ENCODE data around the gene RARS2.

Gene RARS2

DNA sequence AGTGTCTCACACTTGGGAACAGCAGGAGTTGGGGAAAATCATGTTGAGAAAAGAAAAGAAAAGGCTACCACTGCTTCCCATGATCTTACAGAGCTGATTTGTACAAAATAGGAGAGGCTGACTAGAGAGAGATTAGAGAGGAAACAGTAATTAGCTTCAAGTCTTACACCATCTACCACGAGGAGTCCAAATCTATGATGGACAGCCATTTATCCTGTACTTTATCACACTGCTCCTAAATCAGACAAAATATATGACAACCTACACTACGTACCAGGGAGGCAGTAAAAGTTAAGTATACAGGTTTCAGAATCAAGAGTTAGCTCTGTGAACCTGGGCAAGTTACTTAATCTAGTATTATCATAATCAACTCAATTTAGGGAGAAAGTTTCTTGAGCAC, 38.0 kb downstream of the RARS2 start:
- Mint-ChIP-seq H3K4me3 (no peak overlapping the region), H3K27ac (peak overlapping the region; percentile 9), H3K36me3 (peaks cover 13 to 35% of the 10 kb centered on the region in 2 donors), H3K4me1 (no peaks in the 10 kb centered on the region), H3K9me3 (no peaks in the 10 kb centered on the region), H3K27me3 (no peaks in the 10 kb centered on the region)
- DNase-seq (no peak), ATAC-seq (replicated peaks) (no peak)

DNA sequence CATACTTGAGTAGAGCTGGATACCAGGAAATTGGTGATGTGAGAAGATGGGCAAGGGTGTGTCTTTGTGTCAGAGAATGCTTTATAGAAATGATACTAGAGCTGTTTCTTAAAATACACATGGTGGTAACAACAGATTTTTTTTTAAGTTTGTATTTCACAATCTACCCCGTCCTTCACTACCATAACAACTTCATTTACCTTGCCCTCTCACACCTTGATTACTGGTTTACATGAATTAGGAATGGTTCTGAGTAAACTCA, 45.4 kb downstream of the RARS2 start:
- Mint-ChIP-seq H3K9me3 (peaks cover under 1 to 2% of the 10 kb centered on the region in 2 donors), H3K27ac (no peak overlapping the region), H3K4me1 (peaks cover 0 to 4% of the 10 kb centered on the region in 2 donors), H3K27me3 (no peaks in the 10 kb centered on the region), H3K4me3 (no peak overlapping the region), H3K36me3 (peaks cover 35 to 40% of the 10 kb centered on the region in 2 donors)
- no peak for ATAC-seq (replicated peaks)
- no peak for DNase-seq

DNA sequence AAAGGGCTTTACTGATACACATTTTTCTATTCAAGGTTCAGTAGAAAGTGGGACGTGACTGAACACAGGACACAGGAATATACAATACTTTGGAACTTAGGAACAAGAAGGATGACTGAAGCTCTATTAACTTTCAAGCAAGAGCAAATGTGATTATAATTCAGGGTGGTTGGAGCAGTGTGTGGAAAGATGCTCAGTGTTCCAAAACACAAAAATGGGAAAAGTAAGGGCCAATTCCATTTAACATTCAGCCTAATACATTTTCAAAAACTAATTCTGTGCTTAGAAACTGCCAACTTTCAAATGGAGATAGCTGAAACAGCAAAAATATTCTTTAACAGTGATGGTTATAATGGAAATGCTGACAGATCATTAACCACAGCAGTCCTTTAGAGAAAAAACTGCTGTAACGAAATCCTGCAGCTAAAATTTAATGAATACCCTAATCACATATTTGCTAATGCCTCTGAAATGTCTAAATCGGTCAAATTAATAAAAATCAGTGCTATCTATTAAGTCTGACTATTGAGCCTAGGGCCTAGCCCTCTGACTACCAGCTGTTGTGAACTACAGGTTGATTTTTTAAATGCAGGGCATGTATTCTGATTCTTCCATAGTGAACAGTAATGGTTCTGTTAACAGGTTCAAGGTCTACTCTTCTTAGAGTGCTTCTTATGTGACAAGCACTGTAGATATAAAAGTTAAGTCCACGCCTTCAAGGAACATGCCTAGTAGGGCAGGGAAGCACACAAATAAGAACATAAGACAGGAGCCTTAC, 45.9 kb downstream of the RARS2 start:
- Mint-ChIP-seq H3K27me3 (no peaks in the 10 kb centered on the region), H3K4me3 (no peak overlapping the region), H3K36me3 (peaks cover 39 to 44% of the 10 kb centered on the region in 2 donors), H3K4me1 (peaks cover 0 to 4% of the 10 kb centered on the region in 2 donors), H3K27ac (no peak overlapping the region), H3K9me3 (peaks cover 2 to 4% of the 10 kb centered on the region in 2 donors)
- no peak for ATAC-seq (replicated peaks)
- no peak for DNase-seq

DNA sequence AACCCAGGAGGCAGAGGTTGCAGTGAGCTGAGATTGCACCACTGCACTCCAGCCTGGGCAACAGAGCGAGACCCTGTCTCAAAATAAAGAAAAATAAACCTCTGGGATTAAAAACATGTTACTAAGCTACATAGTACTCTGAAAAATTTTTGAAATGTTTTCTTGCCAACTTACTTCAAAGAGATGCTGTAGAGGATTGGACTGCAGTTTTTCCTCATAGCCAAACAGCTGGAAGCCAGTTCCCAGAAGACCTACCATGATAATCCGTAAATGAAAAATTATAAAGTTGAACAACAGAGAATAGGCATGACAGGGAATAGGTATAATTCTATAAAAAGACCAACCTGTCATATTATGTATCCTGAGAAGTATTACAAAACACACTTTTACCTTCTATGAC, 48.0 kb downstream of the RARS2 start:
- no peak overlapping the region for H3K27ac Mint-ChIP-seq
- H3K9me3 Mint-ChIP-seq = peaks cover 2 to 4% of the 10 kb centered on the region in 2 donors
- peaks cover 41 to 50% of the 10 kb centered on the region in 2 donors for H3K36me3 Mint-ChIP-seq
- H3K4me3 Mint-ChIP-seq = no peak overlapping the region
- DNase-seq = no peak
- H3K4me1 Mint-ChIP-seq = peaks cover 5 to 16% of the 10 kb centered on the region in 2 donors
- ATAC-seq (replicated peaks) = no peak
- no peaks in the 10 kb centered on the region for H3K27me3 Mint-ChIP-seq

DNA sequence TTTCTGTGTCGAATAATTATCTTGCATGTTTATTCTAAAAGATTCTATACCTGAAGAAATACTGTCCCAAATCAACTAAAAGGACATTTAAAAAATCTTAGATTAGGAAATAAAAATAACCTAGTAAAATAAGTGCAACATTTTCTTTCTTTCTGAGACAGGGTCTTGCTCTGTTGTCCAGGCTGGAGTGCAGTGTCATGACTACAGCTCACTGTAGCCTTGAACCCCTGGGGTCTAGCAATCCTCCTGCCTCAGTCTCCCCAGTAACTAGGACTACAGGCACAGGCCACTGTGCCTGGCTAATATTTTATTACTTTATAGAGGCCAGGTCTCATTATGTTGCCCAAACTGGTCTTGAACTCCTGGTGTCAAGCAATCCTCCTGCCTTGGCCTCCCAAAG, 48.7 kb downstream of the RARS2 start:
- peaks cover 39 to 44% of the 10 kb centered on the region in 2 donors for H3K36me3 Mint-ChIP-seq
- no peak overlapping the region for H3K4me3 Mint-ChIP-seq
- ATAC-seq (replicated peaks) (no peak), DNase-seq (no peak)
- no peaks in the 10 kb centered on the region for H3K27me3 Mint-ChIP-seq
- H3K27ac Mint-ChIP-seq = no peak overlapping the region
- peaks cover 2 to 4% of the 10 kb centered on the region in 2 donors for H3K9me3 Mint-ChIP-seq
- peaks cover 5 to 16% of the 10 kb centered on the region in 2 donors for H3K4me1 Mint-ChIP-seq

DNA sequence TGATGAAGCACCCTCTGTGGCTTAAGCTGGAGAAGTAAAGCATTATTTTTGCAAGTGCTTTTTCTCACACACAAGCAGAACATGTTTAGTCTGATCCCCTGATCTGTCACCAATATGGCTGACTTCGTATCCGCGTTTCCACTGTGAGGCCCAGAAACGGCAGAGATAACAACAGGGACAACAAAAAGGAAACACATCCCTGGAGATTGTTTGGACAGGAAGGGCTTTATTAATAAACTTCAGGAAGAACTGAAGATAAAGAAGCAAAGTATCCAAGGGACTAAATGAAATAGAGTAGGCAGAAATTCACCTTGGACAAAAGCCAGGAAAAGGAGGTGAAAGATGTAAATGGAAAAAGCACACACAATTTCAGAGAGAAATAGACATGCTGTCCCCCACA, 49.2 kb downstream of the RARS2 start:
- Mint-ChIP-seq H3K27me3 (no peaks in the 10 kb centered on the region), H3K9me3 (peaks cover 2 to 4% of the 10 kb centered on the region in 2 donors), H3K36me3 (peaks cover 38 to 41% of the 10 kb centered on the region in 2 donors), H3K27ac (no peak overlapping the region), H3K4me1 (peaks cover 5 to 16% of the 10 kb centered on the region in 2 donors), H3K4me3 (no peak overlapping the region)
- DNase-seq (no peak), ATAC-seq (replicated peaks) (no peak)

DNA sequence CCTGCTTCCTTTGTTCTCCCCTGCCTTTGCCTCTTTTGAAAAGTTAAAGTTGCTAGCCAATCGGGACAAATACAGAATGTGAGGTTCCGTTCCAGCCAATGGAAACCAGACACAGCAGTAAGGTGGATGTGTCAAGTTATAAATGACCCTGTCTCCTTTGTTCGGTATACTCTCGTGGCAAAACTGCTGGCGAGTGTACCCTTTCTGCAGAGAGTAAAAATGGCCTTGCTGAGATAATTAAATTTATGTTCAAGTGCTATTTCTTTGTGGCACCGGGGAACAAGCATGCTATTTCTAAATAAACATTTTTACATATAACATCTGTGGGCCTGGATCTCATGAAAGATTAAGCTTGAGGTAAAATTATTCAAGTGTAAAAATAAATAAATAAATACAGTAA, 50.2 kb downstream of the RARS2 start:
- no peak for ATAC-seq (replicated peaks)
- Mint-ChIP-seq H3K27ac (no peak overlapping the region), H3K4me3 (no peak overlapping the region), H3K36me3 (peaks cover 33 to 35% of the 10 kb centered on the region in 2 donors), H3K27me3 (no peaks in the 10 kb centered on the region), H3K9me3 (peaks cover 2 to 4% of the 10 kb centered on the region in 2 donors), H3K4me1 (peaks cover 5 to 14% of the 10 kb centered on the region in 2 donors)
- DNase-seq = no peak

DNA sequence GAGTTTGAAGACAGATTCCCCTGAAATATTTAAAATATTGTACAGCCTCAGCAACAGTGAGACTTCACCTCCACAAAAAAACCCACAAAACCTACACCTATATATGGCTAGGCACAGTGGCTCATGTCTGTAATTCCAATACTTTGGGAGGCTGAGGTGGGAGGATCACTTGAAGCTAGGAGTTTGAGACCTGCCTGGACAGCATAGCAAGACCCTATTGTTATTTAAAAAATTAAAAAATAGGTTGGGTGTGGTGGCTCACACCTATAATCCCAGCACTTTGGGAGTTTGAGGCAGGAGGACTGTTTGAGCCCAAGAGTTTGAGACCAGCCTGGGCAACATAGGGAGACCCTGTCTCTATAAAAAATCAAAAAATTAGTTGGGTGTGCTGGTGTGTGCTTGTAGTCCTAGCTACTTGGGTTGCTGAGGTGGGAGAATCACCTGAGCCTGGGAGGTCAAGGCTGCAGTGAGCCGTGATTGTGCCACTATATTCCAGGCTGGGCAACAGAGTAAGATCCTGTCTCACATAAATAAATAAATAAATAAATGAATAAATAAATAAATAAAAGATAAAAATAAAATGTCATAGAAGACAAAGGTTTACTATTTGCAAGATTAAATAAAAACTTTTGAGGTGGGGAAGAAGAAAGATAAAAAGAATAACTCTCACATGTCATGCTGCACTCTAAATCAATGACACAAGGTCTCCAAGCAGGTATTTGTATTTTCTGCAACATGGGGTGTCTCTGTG, 51.1 kb downstream of the RARS2 start:
- Mint-ChIP-seq H3K36me3 (peaks cover 29 to 33% of the 10 kb centered on the region in 2 donors), H3K27me3 (no peaks in the 10 kb centered on the region), H3K4me3 (no peak overlapping the region), H3K9me3 (peaks cover 2 to 4% of the 10 kb centered on the region in 2 donors), H3K4me1 (peaks cover 5 to 12% of the 10 kb centered on the region in 2 donors), H3K27ac (no peak overlapping the region)
- no peak for ATAC-seq (replicated peaks)
- no peak for DNase-seq

DNA sequence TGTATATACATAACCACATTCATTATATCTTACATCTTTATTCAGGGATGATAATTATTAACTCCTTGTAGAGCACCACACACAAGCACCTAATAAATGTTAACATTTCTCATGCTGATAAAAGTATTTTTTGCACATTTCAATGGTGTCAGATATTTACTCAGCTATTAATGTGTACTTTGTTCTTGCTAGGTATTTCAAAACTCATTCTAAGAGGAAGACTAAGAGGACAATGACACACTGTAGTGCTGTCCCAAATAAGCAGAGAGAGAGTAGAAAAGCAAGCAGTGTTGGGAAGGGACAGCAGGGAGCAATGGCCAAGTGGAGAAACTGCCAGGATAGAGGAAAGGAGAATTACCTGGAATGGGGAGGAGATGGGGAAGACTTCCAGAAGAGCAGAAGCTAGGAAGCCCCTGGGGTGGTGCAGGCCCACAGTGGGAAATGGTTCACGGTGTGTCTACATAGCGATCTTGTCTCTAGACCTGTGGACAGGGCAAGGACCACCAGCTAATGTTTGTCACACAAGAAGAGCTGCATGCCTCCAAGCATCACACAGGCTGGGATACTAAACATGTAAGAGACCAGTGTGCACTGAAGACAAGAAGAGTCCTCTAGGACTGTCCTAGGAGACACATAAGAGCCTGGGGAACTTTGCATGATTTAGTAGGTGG, 55.3 kb downstream of the RARS2 start:
- no peaks in the 10 kb centered on the region for H3K27me3 Mint-ChIP-seq
- ATAC-seq (replicated peaks) = no peak
- no peak for DNase-seq
- no peak overlapping the region for H3K4me3 Mint-ChIP-seq
- no peak overlapping the region for H3K27ac Mint-ChIP-seq
- peaks cover 17 to 23% of the 10 kb centered on the region in 2 donors for H3K36me3 Mint-ChIP-seq
- H3K9me3 Mint-ChIP-seq = peaks cover 2 to 3% of the 10 kb centered on the region in 2 donors
- peaks cover 7 to 12% of the 10 kb centered on the region in 2 donors for H3K4me1 Mint-ChIP-seq

DNA sequence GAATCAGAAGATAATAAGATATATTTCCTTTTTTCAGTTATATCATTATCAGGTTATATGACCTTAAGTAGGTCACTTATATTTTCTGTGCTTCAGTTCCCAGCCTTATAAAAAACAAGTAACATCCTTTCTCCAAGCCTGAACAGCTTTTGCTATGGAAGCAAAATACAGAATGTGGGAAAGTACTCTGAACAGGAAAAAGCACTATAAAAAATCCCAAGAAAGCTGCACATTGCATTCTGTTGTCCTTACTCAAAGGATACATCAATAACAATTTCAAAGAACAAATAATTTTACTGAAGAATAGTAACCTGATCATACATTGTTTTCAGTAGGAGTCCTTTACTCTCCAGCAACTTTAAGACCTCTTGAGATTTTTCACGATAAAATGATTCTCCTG, 60.6 kb downstream of the RARS2 start:
- no peak for DNase-seq

DNA sequence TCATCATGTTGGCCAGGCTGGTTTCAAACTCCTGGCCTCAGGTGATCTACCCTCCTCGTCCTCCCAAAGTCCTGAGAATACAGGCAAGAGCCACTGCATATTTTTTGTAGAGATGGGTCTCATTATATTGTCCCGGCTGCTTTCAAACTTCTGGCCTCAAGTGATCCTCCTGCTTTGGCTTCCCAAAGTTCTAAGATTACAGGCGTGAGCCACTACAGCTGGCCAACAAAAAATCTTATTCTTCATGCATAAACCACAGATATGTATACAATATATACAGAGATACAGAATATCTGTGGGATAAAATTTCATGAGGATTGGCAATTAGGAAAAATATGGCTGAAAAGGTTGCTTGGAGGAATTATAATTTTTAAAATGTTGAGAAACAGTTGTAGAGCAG, 67.1 kb downstream of the RARS2 start:
- H3K9me3 Mint-ChIP-seq = no peaks in the 10 kb centered on the region
- no peak for ATAC-seq (replicated peaks)
- no peaks in the 10 kb centered on the region for H3K27me3 Mint-ChIP-seq
- no peak overlapping the region for H3K27ac Mint-ChIP-seq
- no peak for DNase-seq
- peaks cover 17 to 27% of the 10 kb centered on the region in 2 donors for H3K36me3 Mint-ChIP-seq
- H3K4me3 Mint-ChIP-seq = no peak overlapping the region
- H3K4me1 Mint-ChIP-seq = peaks cover 0 to 5% of the 10 kb centered on the region in 2 donors

More for the DNA sequence above, 60.6 kb downstream of the RARS2 start:
- no peaks in the 10 kb centered on the region for H3K9me3 Mint-ChIP-seq
- no peak overlapping the region for H3K27ac Mint-ChIP-seq
- H3K36me3 Mint-ChIP-seq = peaks cover 18 to 27% of the 10 kb centered on the region in 2 donors
- H3K4me3 Mint-ChIP-seq = no peak overlapping the region
- no peak for ATAC-seq (replicated peaks)
- H3K4me1 Mint-ChIP-seq = peaks cover 1 to 6% of the 10 kb centered on the region in 2 donors
- no peaks in the 10 kb centered on the region for H3K27me3 Mint-ChIP-seq

DNA sequence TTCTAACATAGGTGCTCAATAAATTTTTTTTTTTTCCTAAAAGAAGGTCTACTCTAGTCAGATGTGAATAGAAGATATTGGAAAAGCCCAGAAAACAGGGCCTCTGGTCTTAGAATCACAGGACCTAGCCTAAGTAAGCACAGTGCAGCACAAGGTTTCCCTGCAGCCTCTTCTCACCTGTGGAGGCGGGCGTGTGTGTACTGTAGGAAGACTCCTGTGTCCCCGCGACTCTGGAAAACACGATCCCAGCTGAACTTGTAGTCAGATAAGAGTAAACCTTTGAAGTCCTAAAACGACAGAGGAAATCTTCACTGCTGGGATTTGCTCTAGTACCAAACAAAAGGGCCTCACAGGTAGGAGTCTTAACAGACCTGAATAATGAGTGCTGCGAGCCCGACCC, 71.3 kb downstream of the RARS2 start:
- Mint-ChIP-seq H3K4me1 (no peaks in the 10 kb centered on the region), H3K36me3 (peaks cover 10 to 22% of the 10 kb centered on the region in 2 donors), H3K4me3 (no peak overlapping the region), H3K27me3 (no peaks in the 10 kb centered on the region), H3K9me3 (no peaks in the 10 kb centered on the region), H3K27ac (no peak overlapping the region)
- DNase-seq (no peak), ATAC-seq (replicated peaks) (no peak)

DNA sequence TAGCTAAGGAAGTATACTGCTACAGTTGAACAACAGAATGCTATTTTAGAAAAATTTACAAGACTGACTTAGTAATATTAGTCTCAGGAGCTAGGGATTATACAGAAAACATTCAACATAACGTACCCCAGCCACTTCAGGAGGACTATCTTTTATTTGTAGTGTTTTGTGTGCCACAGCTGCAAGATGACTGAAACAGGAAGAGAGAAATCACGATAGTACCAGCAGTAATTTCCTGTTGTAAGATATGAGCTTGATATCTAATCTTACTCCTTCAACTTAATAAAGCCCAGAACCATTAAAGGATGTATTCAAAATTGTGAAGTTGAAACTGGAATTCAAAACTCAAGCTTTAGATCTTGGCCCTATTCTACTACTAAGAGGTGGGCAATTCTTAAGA, 75.0 kb downstream of the RARS2 start:
- DNase-seq = no peak

DNA sequence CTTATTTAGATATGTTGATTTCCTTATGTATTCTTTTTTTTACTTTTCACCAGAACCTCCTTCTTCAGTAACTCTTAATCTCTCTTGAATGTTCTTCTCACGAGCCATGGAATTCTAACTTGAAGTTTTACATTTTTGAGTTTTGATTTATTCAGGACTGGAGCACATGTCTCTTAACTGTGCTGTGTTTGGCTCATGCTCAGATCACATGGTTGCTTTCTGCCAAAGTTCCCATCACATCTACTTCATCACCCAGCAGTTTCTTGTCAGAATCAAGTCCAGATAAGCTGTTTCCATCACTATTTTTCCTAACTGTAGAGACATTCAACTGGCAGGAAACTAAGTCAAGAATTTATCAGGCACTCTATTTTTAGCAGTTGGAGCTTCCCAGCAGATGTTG, 85.3 kb downstream of the RARS2 start:
- Mint-ChIP-seq H3K4me3 (no peak overlapping the region), H3K4me1 (peaks cover 3 to 15% of the 10 kb centered on the region in 2 donors), H3K27ac (peak overlapping the region; percentile 14), H3K27me3 (no peaks in the 10 kb centered on the region), H3K9me3 (no peaks in the 10 kb centered on the region), H3K36me3 (peaks cover 16% of the 10 kb centered on the region in 2 donors)
- ATAC-seq (replicated peaks) = no peak
- DNase-seq = no peak

More for the DNA sequence above, 75.0 kb downstream of the RARS2 start:
- peaks cover 7 to 21% of the 10 kb centered on the region in 2 donors for H3K36me3 Mint-ChIP-seq
- no peaks in the 10 kb centered on the region for H3K9me3 Mint-ChIP-seq
- no peak overlapping the region for H3K27ac Mint-ChIP-seq
- H3K27me3 Mint-ChIP-seq = no peaks in the 10 kb centered on the region
- no peak overlapping the region for H3K4me3 Mint-ChIP-seq
- H3K4me1 Mint-ChIP-seq = no peaks in the 10 kb centered on the region
- ATAC-seq (replicated peaks) = no peak

All from stimulated activated naive B cell treated with anti-CD40 and anti-IgM and Interleukin-4, amounts not matched to agents 10 μg/mL and 1 μg/mL and 100 μg/mL, for 72 hours (primary cell).